Fibroblast of lung (primary cell): Measurements from ENCODE around the gene SPRTN. TPM values are rescaled to one million over a fixed set of nuclear protein-coding genes. Genes with fewer than 3 reads are reported as not detected.

Experiments used
- DNase-seq, 2 donors: peaks; one replicate each; pipeline versions ENCODE4 v3.0.0 to v3.0.0-alpha.2; 2010; ENCODE audit warnings: low read depth in 2 of 2
- H2AFZ ChIP-seq: 2 replicates; pipeline ENCODE4 v1.5.1; 2012; ENCODE audit warnings: low read length, control low read depth, inconsistent platforms
- H3K27ac ChIP-seq: 2 replicates; pipeline ENCODE4 v1.5.1; 2011; ENCODE audit warnings: low read length, control low read depth; ENCODE audit not compliant: insufficient read depth
- H3K27me3 ChIP-seq: 2 replicates; pipeline ENCODE4 v1.5.1; 2011; ENCODE audit warnings: mild to moderate bottlenecking, low read length; ENCODE audit not compliant: control insufficient read depth, insufficient read depth
- H3K36me3 ChIP-seq: 2 replicates; pipeline ENCODE4 v1.5.1; 2011; ENCODE audit warnings: low read length; ENCODE audit not compliant: control insufficient read depth, insufficient read depth
- H3K4me1 ChIP-seq: 2 replicates; pipeline ENCODE4 v1.5.1; 2011; ENCODE audit warnings: low read length; ENCODE audit not compliant: control insufficient read depth, insufficient read depth; ENCODE audit errors: extremely low read depth
- H3K4me2 ChIP-seq: 2 replicates; pipeline ENCODE4 v1.5.1; 2011; ENCODE audit warnings: low read length, control low read depth; ENCODE audit not compliant: insufficient read depth; ENCODE audit errors: extremely low read depth
- H3K4me3 ChIP-seq, 4 experiments: fragments of 200-600 bp in 1 of 4; sonication (generic) in 1 of 4; replicated peaks in 1 of 4; 2 replicates each; pipeline ENCODE4 v1.5.1; 2011 to 2016; ENCODE audit warnings: low read length in 4 of 4, low read depth in 3 of 4, mild to moderate bottlenecking in 3 of 4, control low read depth in 2 of 4, inconsistent platforms in 1 of 4, mixed read lengths in 1 of 4; ENCODE audit not compliant: insufficient read depth in 1 of 4; ENCODE audit errors: control extremely low read depth in 1 of 4
- H3K79me2 ChIP-seq: 2 replicates; pipeline ENCODE4 v1.5.1; 2012; ENCODE audit warnings: mild to moderate bottlenecking, low read length, inconsistent platforms; ENCODE audit not compliant: control insufficient read depth, insufficient read depth
- H3K9ac ChIP-seq: 2 replicates; pipeline ENCODE4 v1.5.1; 2011; ENCODE audit warnings: mild to moderate bottlenecking, low read length, control low read depth; ENCODE audit not compliant: insufficient read depth
- H3K9me3 ChIP-seq: 2 replicates; pipeline ENCODE4 v1.5.1; 2012; ENCODE audit warnings: low read depth, low read length; ENCODE audit not compliant: control insufficient read depth, insufficient read depth
- H4K20me1 ChIP-seq: 2 replicates; pipeline ENCODE4 v1.5.1; 2011; ENCODE audit warnings: low read length; ENCODE audit not compliant: control insufficient read depth, insufficient read depth; ENCODE audit errors: extremely low read depth
- CTCF ChIP-seq, 2 donors: IDR thresholded peaks in 1 of 2; conservative IDR thresholded peaks in 1 of 2; 1 replicate in 1 of 2; 2 replicates in 1 of 2; pipeline ENCODE4 v1.5.1; 2011 to 2012; ENCODE audit warnings: low read length in 2 of 2, control low read depth in 1 of 2, inconsistent platforms in 1 of 2, low read depth in 1 of 2, mild to moderate bottlenecking in 1 of 2
- EZH2 ChIP-seq: IDR thresholded peaks from 2 replicates; pipeline ENCODE4 v1.5.1; 2012; ENCODE audit warnings: low read length, control low read depth, mild to moderate bottlenecking; ENCODE audit errors: missing control alignments
- polyA plus RNA-seq, 2 donors: library from polyadenylated mRNA; depleted of rRNA in 1 of 2; stranded (reverse) in 1 of 2; unstranded in 1 of 2; fragments of >200 nt; gene quantifications; 2 replicates each; pipeline ENCODE4 v1.2.1, GENCODE V29; 2011 to 2012; ENCODE audit warnings: missing spikeins in 1 of 2
- total RNA-seq: library from RNA; depleted of rRNA; stranded (reverse); fragments of >200 nt; gene quantifications from 2 replicates; pipeline ENCODE4 v1.2.1, GENCODE V29; 2014

The SPRTN gene
- total and polyA plus RNA-seq, 2 donors (not counting 1 experiment from before 2014, with no cell fraction given) = 9.5 to 16.0 TPM

GRCh38 chr1:231310391-231310934 lies 27.6 kb upstream of the SPRTN start:
- Histone ChIP-seq H3K79me2 (no peaks in the 10 kb centered on the region), H3K36me3 (no peaks in the 10 kb centered on the region), H3K9ac (no peak overlapping the region), H3K4me3 (no peak overlapping the region), H4K20me1 (no peaks in the 10 kb centered on the region), H3K27me3 (no peaks in the 10 kb centered on the region), H3K4me2 (no peak overlapping the region), H2AFZ (no peak overlapping the region), H3K4me1 (no peaks in the 10 kb centered on the region), H3K27ac (no peak overlapping the region), H3K9me3 (no peaks in the 10 kb centered on the region)
- no peak for TF ChIP-seq EZH2
- no peak for TF ChIP-seq CTCF (conservative IDR thresholded peaks at IDR 0.05 in 1 of 2, IDR thresholded peaks at IDR 0.05 in 1 of 2; ENCODE audit: low read depth in 1 of 2, low read length in 2 of 2)
- DNase-seq = no peak

GRCh38 chr1:231311720-231312431 lies 26.2 kb upstream of the SPRTN start:
- DNase-seq = no peak
- TF ChIP-seq EZH2 (no peak), CTCF (conservative IDR thresholded peaks at IDR 0.05 in 1 of 2, IDR thresholded peaks at IDR 0.05 in 1 of 2; ENCODE audit: low read depth in 1 of 2, low read length in 2 of 2) (no peak)
- no peaks in the 10 kb centered on the region for H3K79me2 ChIP-seq
- H3K9ac ChIP-seq = no peak overlapping the region
- H3K9me3 ChIP-seq = no peaks in the 10 kb centered on the region
- no peak overlapping the region for H3K27ac ChIP-seq
- H3K36me3 ChIP-seq = no peaks in the 10 kb centered on the region
- H2AFZ ChIP-seq = no peak overlapping the region
- H4K20me1 ChIP-seq = no peaks in the 10 kb centered on the region
- H3K4me1 ChIP-seq = no peaks in the 10 kb centered on the region
- H3K4me3 ChIP-seq = no peak overlapping the region
- H3K4me2 ChIP-seq = no peak overlapping the region
- H3K27me3 ChIP-seq = no peaks in the 10 kb centered on the region

- Histone ChIP-seq H3K27ac (no peak overlapping the region), H3K4me2 (no peak overlapping the region), H3K9ac (no peak overlapping the region), H3K9me3 (no peaks in the 10 kb centered on the region), H3K27me3 (no peaks in the 10 kb centered on the region), H4K20me1 (no peaks in the 10 kb centered on the region), H3K4me3 (no peak overlapping the region), H2AFZ (no peak overlapping the region), H3K36me3 (no peaks in the 10 kb centered on the region), H3K4me1 (no peaks in the 10 kb centered on the region), H3K79me2 (no peaks in the 10 kb centered on the region)
- TF ChIP-seq CTCF (conservative IDR thresholded peaks at IDR 0.05 in 1 of 2, IDR thresholded peaks at IDR 0.05 in 1 of 2; ENCODE audit: low read depth in 1 of 2, low read length in 2 of 2) = no peak
- no peak for DNase-seq
These were observed 25.7 kb upstream of the SPRTN start for GRCh38 chr1:231312432-231312788.
